Fibroblast of the conjunctiva (primary cell): ENCODE results near the gene STK17A.
A peak's percentile ranks its signal among the peaks of the same experiment; 100 is the strongest.

ENCODE experiments used
- DNase-seq: peaks from one replicate; pipeline ENCODE4 v3.0.0-alpha.2; 2010; ENCODE audit warnings: low read depth

STK17A gene

DNA sequence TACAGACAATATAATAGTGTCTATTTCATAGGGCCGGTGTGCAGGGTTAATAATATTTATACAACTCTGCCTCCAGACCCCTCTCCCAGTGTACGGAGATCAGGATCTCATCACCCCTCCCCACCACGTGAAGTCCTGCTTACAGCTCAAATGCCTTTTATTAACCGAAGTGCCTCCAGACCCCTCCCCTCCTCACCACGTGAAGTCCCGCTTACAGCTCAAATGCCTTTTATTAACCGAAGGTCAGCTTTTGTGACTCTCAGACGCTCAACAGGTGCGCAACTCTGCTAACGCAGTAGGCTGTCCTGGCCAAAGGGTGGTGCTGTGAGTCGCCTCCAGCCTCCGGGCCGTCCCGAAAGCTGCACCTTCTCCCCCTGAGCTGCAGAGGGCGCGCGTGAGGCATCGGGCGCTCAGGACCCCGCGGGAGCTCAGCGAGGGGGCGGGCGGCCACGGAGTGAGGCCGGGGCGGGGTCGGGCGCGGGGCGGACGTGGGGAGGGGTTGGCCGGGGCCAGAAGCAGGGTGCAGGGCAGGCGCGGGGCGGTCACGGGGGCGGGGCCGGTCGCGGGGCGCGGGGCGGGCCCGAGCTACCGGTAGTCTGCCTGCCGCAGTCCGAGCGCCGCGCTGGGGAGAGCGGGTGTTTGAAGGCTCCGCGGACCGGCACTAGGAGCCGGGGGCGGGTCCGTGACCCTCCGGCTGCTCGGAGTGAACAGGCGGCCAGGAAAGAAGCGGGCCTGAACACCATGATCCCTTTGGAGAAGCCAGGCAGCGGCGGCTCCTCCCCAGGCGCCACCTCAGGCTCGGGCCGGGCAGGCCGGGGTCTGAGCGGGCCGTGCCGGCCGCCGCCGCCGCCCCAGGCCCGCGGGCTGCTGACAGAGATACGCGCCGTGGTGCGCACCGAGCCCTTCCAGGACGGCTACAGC is at the start of gene STK17A:
Gene STK17A, plus strand, starts transcription at position 606 of the 921 bp plus-strand sequence. Its CDS starts 136 bp downstream, at position 742.
- DNase-seq, result peak; percentile 81

GRCh38 chr7:43533801-43534479 is 49.0 kb upstream of the STK17A start:
- DNase-seq, result no peak

DNA sequence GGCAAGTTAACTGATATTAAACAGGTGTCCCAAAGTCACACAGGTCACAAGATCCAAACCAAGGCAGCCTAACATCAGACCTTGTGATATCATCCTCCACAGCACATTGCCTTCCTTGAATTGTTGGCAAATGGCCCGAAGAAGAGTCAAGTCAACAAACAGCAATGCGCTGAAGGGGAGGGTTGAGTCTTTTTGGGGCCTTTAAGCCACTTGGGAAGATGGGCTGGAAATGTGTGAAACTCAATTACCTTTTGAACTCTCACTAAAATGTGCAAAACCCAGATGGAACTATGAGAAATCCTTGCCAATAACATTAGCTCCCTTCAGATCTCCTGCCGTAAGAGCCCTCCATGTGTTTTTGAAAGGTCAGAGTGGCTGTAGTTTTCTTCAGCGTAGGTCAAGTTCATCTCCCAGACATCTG is 47.9 kb upstream of the STK17A start:
- peak; percentile 47 for DNase-seq

- DNase-seq, result peak; percentile 80
These were observed 46.9 kb upstream of the STK17A start for GRCh38 chr7:43535810-43536585.

DNA sequence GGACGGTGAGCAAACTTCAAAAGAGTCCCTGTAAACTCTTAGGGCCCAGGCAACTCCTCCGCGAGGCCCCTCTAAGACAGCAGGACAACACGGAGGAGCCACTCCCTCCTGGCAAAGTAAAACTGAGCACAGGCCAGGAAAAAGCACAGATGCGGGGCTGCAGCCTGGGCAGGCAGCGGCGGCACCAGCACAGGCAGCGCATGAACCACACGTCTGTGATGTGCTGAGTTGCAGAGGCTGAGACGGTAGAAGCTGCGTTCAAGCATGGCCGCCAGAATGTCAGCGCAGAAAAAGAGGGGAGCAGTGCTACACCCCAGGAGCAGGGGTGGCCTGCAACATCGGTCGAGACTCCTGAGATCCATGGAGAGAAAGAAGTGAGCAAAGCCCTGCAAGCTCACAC is 46.1 kb upstream of the STK17A start:
- DNase-seq, result no peak

GRCh38 chr7:43537765-43538403 is 45.0 kb upstream of the STK17A start:
- DNase-seq, result no peak

DNA sequence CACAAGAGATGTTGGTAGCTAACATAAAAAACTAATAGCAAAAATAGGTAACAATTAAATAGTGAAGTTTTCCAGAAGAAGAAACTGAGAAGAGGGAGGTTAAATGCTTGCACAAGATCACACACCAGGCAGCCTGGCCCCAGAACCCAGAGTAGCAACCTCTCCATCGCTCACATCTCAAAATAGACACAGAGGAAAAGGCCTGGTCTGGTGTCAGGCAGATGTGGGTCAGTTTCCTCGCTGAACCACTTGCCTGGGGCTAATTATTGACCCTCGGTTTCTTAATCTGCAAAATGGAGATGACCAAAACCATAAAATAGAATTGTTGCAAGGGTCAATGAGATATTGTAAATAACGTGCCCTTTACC is 44.5 kb upstream of the STK17A start:
- no peak for DNase-seq

GRCh38 chr7:43540471-43540870 is 42.4 kb upstream of the STK17A start:
- no peak for DNase-seq

DNA sequence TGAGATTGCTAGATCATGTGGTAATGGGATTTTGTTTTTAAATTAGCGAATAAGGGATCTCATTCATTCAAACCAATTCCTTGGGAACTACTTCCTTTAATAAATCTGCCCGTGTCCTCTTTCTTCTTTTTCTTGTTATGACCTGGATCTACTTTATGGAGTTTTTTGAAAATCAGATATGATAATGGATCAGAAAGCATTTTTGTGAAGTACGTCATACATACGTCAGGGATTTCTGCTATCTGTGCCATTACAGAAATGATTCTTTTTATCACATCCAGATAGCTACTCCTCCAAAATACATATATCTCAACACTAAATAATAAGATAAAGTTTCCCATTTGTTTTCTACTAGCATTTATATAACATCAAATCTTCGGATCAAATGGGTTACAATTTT is 40.2 kb upstream of the STK17A start:
- no peak for DNase-seq

DNA sequence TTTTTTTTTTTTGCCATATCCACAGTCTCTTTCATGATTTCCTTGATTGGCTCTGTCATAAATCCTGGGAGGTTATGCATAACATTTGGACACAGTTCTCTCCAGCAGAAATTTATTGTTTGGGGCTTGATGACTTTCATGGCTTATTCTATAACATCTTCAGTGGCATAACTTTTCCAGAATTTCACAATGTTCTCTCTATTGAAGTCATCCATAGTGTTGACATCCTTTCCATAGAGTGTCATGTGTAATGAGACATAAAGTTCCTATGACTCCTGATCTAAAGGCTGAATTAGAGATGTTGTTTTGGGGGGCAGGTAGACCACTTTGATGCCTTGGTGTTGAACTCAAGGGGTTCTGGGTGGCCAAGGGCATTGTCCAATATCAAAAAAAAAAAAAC is 36.7 kb upstream of the STK17A start:
- DNase-seq, result no peak

DNA sequence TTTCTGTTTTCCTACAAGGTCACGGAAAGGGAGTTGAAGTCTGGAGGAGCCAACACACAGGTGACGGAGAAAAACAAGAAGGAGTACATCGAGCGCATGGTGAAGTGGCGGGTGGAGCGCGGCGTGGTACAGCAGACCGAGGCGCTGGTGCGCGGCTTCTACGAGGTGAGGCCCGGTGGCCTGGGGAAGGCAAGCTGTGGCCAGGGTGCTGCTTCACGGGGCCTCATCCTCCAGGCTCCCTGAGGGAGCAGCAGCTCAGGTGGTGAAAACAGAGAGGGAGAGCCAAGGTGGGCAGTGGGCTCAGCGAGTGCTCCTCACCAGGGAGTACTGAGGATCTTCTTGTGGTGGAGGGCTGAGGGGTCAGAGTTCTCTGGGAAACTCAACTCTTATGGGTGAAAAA is 32.5 kb upstream of the STK17A start:
- DNase-seq, result no peak

- DNase-seq, result no peak
These were observed 30.8 kb upstream of the STK17A start for GRCh38 chr7:43552122-43552521.

DNA sequence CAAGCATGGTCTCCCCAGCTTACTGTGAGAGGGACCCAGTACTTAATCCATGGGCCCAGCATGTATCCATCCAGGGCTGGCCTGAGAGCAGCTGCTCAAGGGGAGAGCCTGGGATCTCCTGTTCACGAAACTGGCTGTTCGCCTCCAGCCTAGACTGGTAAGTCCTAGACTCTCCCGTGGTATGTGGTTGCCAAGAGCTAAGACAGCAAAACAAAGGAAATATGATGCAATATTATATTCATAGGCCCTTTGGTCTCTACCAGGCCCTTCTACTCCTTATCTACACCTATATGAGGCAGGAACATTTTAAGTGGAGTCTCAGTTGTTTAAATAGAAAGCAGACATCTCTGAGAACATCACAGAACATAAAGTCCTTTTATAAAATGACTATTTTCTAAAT is 28.9 kb upstream of the STK17A start:
- DNase-seq, result peak; percentile 27

DNA sequence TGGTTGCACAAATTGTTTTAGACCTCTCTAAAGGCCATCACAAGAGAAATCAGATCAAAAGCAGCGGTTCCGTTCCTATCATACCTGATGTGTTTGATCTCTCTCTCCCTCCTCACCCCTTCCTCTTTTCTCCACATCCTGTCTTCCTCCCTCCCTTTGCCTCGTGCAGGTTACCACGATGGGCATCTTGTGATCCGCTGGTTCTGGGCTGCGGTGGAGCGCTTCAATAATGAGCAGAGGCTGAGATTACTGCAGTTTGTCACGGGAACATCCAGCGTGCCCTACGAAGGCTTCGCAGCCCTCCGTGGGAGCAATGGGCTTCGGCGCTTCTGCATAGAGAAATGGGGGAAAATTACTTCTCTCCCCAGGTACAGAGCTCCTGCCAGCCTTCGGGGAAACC is 28.5 kb upstream of the STK17A start:
- no peak for DNase-seq

- DNase-seq, result no peak
These were observed 24.9 kb upstream of the STK17A start for GRCh38 chr7:43557831-43558495.

GRCh38 chr7:43559171-43559945 is 23.6 kb upstream of the STK17A start:
- no peak for DNase-seq

DNA sequence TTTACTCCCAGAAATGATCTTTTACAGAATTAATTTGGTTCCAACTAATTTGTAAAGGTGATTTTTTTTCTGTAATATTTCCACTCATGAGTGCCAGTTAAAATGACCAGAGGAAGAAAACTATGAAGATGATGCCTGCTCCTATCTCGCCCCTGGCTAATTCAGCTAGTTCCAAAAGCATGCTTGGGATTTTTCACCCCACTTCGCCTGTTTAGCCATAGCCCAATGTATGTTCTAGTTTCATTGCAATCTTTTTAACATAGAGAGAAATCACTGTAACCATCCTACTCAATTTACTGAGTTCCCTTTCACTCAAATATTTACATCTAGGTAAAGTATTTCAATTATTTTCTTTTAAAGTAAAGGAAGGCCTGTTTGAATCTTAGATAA is 23.0 kb upstream of the STK17A start:
- no peak for DNase-seq

DNA sequence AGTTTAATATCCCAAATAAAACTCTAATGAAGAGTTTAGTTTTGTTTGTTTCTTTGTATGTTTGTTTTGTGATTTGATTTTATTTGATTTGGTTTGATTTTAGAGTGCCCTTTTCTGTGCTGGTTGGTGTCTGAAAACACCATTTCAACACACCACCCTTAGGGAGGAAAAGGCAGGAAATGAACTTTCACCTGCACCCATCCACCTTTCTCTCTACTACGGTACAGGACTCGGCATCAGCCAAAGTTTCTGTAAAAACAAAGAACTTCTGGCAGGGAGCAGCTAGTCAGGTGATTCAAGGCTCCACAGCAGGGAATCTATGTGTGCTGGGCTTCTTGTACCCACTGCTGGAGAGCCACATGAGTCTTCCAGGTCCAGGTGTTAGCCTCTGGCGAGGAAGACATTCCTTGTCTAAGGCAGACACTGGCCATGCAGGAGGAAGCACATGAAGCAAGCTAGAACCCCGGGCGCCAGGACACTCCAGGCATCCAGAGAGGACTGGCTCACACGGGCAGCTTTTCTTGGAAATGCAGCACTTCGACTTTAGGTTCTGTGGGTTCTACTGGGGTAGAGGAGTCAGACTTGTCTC is 22.1 kb upstream of the STK17A start:
- DNase-seq, result no peak

DNA sequence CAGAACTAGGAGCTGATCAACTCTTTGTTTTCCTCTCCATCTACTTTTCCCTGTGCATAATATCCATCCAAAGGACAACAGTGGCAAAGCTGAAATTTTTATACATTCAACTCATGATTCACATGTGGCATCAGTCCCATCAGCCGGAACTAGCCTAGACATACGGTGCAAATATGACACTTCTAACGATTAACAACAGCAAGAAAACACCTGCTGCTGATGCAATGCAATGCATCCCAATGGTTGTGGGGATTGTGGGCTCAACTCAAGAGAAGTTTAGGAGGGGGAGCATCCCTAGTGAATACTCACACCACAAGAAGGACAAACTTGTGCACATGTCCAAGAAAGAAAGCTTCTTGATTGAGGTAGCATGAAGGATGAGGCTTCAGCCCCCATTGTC is 20.5 kb upstream of the STK17A start:
- no peak for DNase-seq

DNA sequence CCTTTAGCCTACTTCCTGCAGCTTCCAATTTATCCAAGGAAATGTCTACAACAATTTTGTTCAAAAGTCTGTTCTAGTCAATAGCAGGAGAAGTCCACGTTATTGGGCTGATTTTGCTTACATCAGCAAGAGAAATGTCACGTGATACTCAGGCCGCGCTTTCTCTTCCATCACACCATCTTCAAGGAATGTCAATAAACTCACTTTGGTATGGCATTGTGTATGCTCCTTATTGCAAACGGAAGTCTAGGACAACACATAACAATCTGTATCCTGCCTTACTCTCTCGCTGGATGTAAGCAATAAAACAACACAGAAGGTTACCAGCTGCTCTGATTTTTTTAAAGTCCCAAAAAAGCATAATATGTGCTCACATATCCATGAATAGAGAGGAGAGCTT is 17.1 kb upstream of the STK17A start:
- peak; percentile 48 for DNase-seq
